ENCODE results near the gene TMEM259. TPM values are rescaled to one million over a fixed set of nuclear protein-coding genes. Genes with fewer than 3 reads are reported as not detected.

The TMEM259 gene
- total and polyA plus RNA-seq, 2 donors (not counting 3 experiments of a cell fraction or from before 2014, with no cell fraction given) = 142 to 297 TPM

DNA sequence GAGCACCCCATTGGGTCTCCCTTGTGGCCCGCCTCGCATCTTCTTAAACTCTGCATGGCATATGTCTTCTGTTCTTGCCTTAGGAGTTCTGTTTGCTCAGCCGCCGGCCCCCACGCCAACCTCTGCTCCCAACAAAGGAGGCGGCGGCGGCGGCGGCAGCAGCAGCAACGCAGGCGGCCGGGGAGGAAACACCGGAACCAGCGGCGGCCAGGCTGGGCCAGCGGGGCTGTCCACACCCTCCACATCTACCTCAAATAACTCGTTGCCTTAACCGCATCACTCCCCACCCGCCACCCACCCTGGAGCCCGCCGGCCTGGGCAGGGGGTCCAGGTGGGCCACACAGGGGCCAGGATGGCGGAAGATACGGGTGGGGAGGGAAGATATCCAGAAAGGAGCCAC lies 49.1 kb downstream of the TMEM259 start:
- H3K36me3 ChIP-seq (ENCODE audit: control insufficient read depth in 2 of 2, extremely low read depth in 1 of 2, insufficient read depth in 2 of 2, low read length in 2 of 2) = peaks cover 0 to 6% of the 10 kb centered on the region in 2 experiments
- dilution Hi-C loops (cut with MboI; ENCODE audit: extremely low pct_ligation_motif_present, low sequenced_read_pairs) = no loop called here
- POLR2A ChIA-PET = no interaction called here

More for the DNA sequence above, 49.1 kb downstream of the TMEM259 start:
- no peak overlapping the region for H3K4me2 ChIP-seq (ENCODE audit: insufficient read depth, low read length)
- no peaks in the 10 kb centered on the region for H3K9me1 ChIP-seq (replicated peaks; ENCODE audit: control insufficient read depth, extremely low read depth, insufficient read depth, low read length)
- no peak for DNase-seq (ENCODE audit: low read depth, low spot score)
- H4K20me1 ChIP-seq (replicated peaks; ENCODE audit: control insufficient read depth, extremely low read depth, insufficient read depth, low read length) = no peaks in the 10 kb centered on the region
- no peak overlapping the region for H3K27ac ChIP-seq (ENCODE audit: insufficient read depth, low read depth, low read length)
- intact Hi-C loops (cut with micrococcal nuclease) = no loop called here
- no peak for FAIRE-seq
- no peak overlapping the region for H2AFZ ChIP-seq (ENCODE audit: low read depth, low read length)
- CTCF ChIA-PET = interaction anchor here (0.7 to 1.1 kb wide), 2 partner anchors 10 to 12 kb away, joined by 3 read pairs; no protein-coding TSS in a partner anchor
- H3K9ac ChIP-seq (replicated peaks; ENCODE audit: extremely low read depth, insufficient read depth, low read length) = no peak overlapping the region
- H3K4me3 ChIP-seq (replicated peaks in 1 of 3; ENCODE audit: insufficient read depth in 1 of 3, low read depth in 1 of 3, low read length in 3 of 3) = no peak overlapping the region
- no peaks in the 10 kb centered on the region for H3K27me3 ChIP-seq (ENCODE audit: control insufficient read depth in 2 of 2, insufficient read depth in 2 of 2, low read length in 2 of 2)
- BruUV-seq (replicated peaks) = no TSS peak
- H3K79me2 ChIP-seq (ENCODE audit: control insufficient read depth, insufficient read depth, low read length) = no peaks in the 10 kb centered on the region
- no peaks in the 10 kb centered on the region for H3K4me1 ChIP-seq (ENCODE audit: control insufficient read depth, extremely low read depth, insufficient read depth, low read length)
- no peaks in the 10 kb centered on the region for H3K9me3 ChIP-seq (replicated peaks; ENCODE audit: control insufficient read depth, insufficient read depth, low read length)
- no peak for TF ChIP-seq FOS (IDR thresholded peaks at IDR 0.05; ENCODE audit: borderline replicate concordance, insufficient read depth, low read length)
- no peak for TF ChIP-seq GATA2 (IDR thresholded peaks at IDR 0.05; ENCODE audit: insufficient read depth, insufficient read length, low read depth, low read length)
- no peak for TF ChIP-seq EZH2 (IDR thresholded peaks at IDR 0.05; ENCODE audit: borderline replicate concordance, low read depth, low read length, severe bottlenecking)
- no peak for TF ChIP-seq CTCF (IDR thresholded peaks at IDR 0.05; ENCODE audit: extremely low read depth in 1 of 2, insufficient read depth in 1 of 2, low read depth in 1 of 2, low read length in 2 of 2)
- no peak for TF ChIP-seq MYC (IDR thresholded peaks at IDR 0.05; ENCODE audit: low read depth, low read length)
- no peak for TF ChIP-seq JUN (IDR thresholded peaks at IDR 0.05; ENCODE audit: borderline replicate concordance, insufficient read depth, insufficient read length, low read depth)
- TF ChIP-seq, protein P1, sequence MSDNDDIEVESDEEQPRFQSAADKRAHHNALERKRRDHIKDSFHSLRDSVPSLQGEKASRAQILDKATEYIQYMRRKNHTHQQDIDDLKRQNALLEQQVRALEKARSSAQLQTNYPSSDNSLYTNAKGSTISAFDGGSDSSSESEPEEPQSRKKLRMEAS (IDR thresholded peaks at IDR 0.05; ENCODE audit: insufficient read depth, insufficient read length) = no peak
- TF ChIP-seq POLR2A (IDR thresholded peaks at IDR 0.05; ENCODE audit: low read depth, low read length) = no peak
- no peak for TF ChIP-seq POLR2AphosphoS5 (IDR thresholded peaks at IDR 0.05; ENCODE audit: insufficient read depth, low read depth, low read length)
